ENCODE data around the gene SLC22A3.

Gene SLC22A3

GRCh38 chr6:160418370-160418769, 70.2 kb downstream of the SLC22A3 start:
- no peak for DNase-seq (ENCODE audit: low spot score)

- DNase-seq (ENCODE audit: low spot score), result no peak
Measured at GRCh38 chr6:160419488-160419887, 71.3 kb downstream of the SLC22A3 start.

GRCh38 chr6:160420253-160420968, 72.2 kb downstream of the SLC22A3 start:
- DNase-seq (ENCODE audit: low spot score), result no peak

GRCh38 chr6:160420969-160421556, 72.9 kb downstream of the SLC22A3 start:
- DNase-seq (ENCODE audit: low spot score), result no peak

GRCh38 chr6:160421854-160422253, 73.7 kb downstream of the SLC22A3 start:
- no peak for DNase-seq (ENCODE audit: low spot score)

GRCh38 chr6:160424256-160424655, 76.1 kb downstream of the SLC22A3 start:
- no peak for DNase-seq (ENCODE audit: low spot score)

- DNase-seq (ENCODE audit: low spot score), result no peak
Measured at GRCh38 chr6:160426136-160426535, 78.0 kb downstream of the SLC22A3 start.

- DNase-seq (ENCODE audit: low spot score), result no peak
Measured at GRCh38 chr6:160427312-160428068, 79.3 kb downstream of the SLC22A3 start.

GRCh38 chr6:160428069-160428430, 79.9 kb downstream of the SLC22A3 start:
- DNase-seq (ENCODE audit: low spot score), result no peak

- no peak for DNase-seq (ENCODE audit: low spot score)
Measured at GRCh38 chr6:160428818-160429619, 80.8 kb downstream of the SLC22A3 start.

- no peak for DNase-seq (ENCODE audit: low spot score)
Measured at GRCh38 chr6:160429620-160429895, 81.4 kb downstream of the SLC22A3 start.

GRCh38 chr6:160430203-160430602, 82.0 kb downstream of the SLC22A3 start:
- no peak for DNase-seq (ENCODE audit: low spot score)

- DNase-seq (ENCODE audit: low spot score), result no peak
Measured at GRCh38 chr6:160430751-160431150, 82.6 kb downstream of the SLC22A3 start.

- no peak for DNase-seq (ENCODE audit: low spot score)
Measured at GRCh38 chr6:160431226-160431625, 83.0 kb downstream of the SLC22A3 start.

- DNase-seq (ENCODE audit: low spot score), result no peak
Measured at GRCh38 chr6:160431791-160432404, 83.7 kb downstream of the SLC22A3 start.

- no peak for DNase-seq (ENCODE audit: low spot score)
Measured at GRCh38 chr6:160435935-160436334, 87.8 kb downstream of the SLC22A3 start.

GRCh38 chr6:160437154-160437553, 89.0 kb downstream of the SLC22A3 start:
- no peak for DNase-seq (ENCODE audit: low spot score)

GRCh38 chr6:160437775-160438174, 89.6 kb downstream of the SLC22A3 start:
- DNase-seq (ENCODE audit: low spot score), result no peak

GRCh38 chr6:160438481-160438880, 90.3 kb downstream of the SLC22A3 start:
- DNase-seq (ENCODE audit: low spot score), result no peak

GRCh38 chr6:160439751-160440150, 91.6 kb downstream of the SLC22A3 start:
- DNase-seq (ENCODE audit: low spot score), result no peak

- DNase-seq (ENCODE audit: low spot score), result no peak
Measured at GRCh38 chr6:160442151-160442550, 94.0 kb downstream of the SLC22A3 start.

- no peak for DNase-seq (ENCODE audit: low spot score)
Measured at GRCh38 chr6:160445130-160445529, 97.0 kb downstream of the SLC22A3 start.

All from CD4-positive, alpha-beta T cell treated with Interleukin-6 at 100 ng/mL for 8 hours (primary cell).